Measurements from ENCODE around the gene NBPF3.

NBPF3 gene

DNA sequence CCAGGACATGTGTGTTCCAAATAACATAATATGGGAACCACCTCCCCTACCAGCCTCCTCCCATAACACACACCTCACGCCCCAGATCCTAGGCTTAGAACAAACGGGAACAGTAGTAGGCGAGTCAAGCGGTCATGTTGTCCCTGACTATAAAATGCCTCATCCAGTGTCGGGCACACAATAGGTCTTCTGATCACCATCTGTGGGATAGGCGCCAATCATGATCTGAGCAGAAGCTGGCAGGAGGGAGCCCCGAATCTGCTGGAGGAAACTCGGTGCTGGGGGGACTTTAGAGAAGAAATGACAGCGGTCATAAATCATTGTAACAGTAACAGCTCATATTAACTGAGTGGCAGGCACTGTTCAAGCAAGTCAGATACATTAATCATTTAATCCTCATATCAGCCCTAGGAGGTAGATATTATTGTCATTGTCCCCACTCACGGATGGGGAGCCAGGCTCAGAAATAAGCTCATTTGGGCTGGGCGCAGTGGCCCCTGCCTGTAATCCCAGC, 82.6 kb downstream of the NBPF3 start:
- H3K27me3 ChIP-seq: peaks cover 8% of the 10 kb centered on the region
- TF ChIP-seq, protein P1, sequence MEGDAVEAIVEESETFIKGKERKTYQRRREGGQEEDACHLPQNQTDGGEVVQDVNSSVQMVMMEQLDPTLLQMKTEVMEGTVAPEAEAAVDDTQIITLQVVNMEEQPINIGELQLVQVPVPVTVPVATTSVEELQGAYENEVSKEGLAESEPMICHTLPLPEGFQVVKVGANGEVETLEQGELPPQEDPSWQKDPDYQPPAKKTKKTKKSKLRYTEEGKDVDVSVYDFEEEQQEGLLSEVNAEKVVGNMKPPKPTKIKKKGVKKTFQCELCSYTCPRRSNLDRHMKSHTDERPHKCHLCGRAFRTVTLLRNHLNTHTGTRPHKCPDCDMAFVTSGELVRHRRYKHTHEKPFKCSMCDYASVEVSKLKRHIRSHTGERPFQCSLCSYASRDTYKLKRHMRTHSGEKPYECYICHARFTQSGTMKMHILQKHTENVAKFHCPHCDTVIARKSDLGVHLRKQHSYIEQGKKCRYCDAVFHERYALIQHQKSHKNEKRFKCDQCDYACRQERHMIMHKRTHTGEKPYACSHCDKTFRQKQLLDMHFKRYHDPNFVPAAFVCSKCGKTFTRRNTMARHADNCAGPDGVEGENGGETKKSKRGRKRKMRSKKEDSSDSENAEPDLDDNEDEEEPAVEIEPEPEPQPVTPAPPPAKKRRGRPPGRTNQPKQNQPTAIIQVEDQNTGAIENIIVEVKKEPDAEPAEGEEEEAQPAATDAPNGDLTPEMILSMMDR (IDR thresholded peaks at IDR 0.05): no peak
- no peak overlapping the region for H3K4me3 ChIP-seq (ENCODE audit: low read depth in 1 of 2, low read length in 1 of 2)
- H3K36me3 ChIP-seq: no peaks in the 10 kb centered on the region
- H3K27ac ChIP-seq: no peak overlapping the region
- peaks cover 23 to 28% of the 10 kb centered on the region in 2 experiments for H3K4me1 ChIP-seq (ENCODE audit: control insufficient read depth in 1 of 2, insufficient read depth in 1 of 2, low read depth in 1 of 2, low read length in 1 of 2)
- H3K9me3 ChIP-seq: no peaks in the 10 kb centered on the region

DNA sequence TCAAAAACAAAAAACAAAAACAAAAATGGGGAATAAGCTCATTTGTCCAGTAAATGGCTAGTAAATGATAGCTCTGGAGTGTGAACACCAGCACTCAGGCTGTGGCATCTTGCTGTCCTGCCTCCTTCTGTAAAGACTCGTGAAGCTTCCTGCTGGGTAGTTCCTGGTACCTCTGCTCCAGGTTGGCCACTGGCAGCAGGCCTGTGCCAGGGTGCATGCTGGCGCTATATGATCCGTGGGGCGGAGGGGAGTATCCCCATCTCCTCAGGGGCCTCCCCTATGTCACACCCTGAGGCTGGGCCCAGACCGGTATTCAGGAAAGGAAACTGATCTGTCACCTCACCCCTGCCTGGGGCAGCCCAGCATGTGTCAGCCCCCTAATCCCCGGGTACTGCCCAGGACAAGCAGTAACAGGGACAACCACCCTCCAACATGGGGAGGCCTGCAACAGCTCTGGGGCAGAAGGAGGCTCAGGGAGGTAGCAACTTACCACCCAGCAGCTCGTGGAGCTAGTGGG, 83.4 kb downstream of the NBPF3 start:
- Histone ChIP-seq H3K9me3 (no peaks in the 10 kb centered on the region), H3K27me3 (peaks cover 8% of the 10 kb centered on the region), H3K4me3 (ENCODE audit: low read depth in 1 of 2, low read length in 1 of 2) (no peak overlapping the region), H3K27ac (no peak overlapping the region), H3K36me3 (no peaks in the 10 kb centered on the region), H3K4me1 (ENCODE audit: control insufficient read depth in 1 of 2, insufficient read depth in 1 of 2, low read depth in 1 of 2, low read length in 1 of 2) (peaks cover 20 to 24% of the 10 kb centered on the region in 2 experiments)
- TF ChIP-seq, protein P1 (IDR thresholded peaks at IDR 0.05): no peak

DNA sequence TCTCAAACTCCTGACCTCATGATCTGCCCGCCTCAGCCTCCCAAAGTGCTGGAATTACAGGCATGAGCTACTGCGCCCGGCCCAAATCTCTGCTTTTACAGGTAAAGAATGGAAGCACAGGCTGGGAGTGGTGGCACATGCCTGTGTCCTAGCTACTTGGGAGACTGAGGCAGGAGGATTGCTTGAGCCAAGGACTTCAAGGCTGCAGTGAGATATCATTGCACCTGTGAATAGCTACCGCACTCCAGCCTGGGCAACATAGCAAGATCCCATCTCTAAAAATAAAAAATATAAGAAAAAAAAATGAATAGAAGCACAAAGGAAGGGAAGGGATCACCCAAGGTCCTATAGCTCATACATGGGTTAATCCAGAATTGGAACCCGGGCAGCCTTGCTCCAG, 84.3 kb downstream of the NBPF3 start:
- Histone ChIP-seq H3K9me3 (no peaks in the 10 kb centered on the region), H3K4me3 (ENCODE audit: low read depth in 1 of 2, low read length in 1 of 2) (peak overlapping the region in 1 of 2 experiments; percentile 41), H3K36me3 (no peaks in the 10 kb centered on the region), H3K4me1 (ENCODE audit: control insufficient read depth in 1 of 2, insufficient read depth in 1 of 2, low read depth in 1 of 2, low read length in 1 of 2) (peaks cover 20% of the 10 kb centered on the region in 2 experiments), H3K27ac (peak overlapping the region; percentile 80), H3K27me3 (peaks cover 17% of the 10 kb centered on the region)
- TF ChIP-seq, protein P1 (IDR thresholded peaks at IDR 0.05): no peak

DNA sequence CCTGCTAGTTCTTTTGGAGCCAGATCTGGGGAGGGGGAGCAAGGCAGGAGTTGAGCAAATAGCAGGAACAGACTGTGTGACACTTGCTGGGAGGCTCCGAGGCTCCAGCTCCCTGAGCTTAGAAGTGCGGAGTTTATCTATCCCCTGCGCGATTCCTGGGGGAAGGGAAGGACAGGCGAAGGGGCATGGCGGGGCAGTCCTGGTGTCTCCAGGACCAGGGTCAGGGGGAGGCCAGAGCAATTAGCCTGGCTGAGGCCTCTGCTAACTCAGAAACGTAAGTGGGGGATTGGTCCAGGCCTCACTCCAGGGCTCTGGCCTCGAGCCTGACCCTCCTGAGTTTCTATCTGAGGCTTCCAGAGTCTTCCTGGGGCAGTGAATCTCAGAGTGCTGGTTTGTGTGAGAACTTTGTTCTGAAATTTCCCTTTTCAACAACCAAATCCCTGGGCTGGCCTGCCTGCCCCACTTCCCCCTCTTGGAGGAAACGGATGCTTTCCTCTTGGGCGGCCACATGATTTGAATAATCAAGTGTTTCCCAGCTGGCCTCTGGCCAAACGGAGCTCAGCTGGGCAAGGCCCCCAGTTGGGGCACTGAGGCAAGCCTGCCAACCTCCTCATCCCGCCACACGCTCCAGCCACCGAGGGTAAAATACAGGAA, 84.9 kb downstream of the NBPF3 start:
- peak overlapping the region; percentile 80 for H3K27ac ChIP-seq

DNA sequence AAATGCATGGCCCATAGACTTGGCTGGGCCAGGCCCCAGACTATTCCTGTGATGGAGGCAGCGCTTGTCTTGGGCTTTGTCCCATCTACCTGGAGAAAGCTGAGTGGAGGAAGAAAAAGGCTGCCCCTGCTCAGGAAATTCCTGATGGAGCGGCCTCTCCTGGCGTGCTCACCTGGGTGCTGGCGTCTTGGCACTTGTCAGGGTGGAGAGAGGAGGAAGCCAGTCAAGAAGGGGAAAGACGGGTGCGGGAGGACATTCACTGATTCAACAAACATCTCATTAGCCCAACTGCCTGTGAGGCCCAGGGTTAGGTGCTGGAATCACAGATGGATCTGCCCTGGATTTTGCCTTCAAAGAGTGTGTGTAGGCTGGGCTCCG, 85.4 kb downstream of the NBPF3 start:
- Histone ChIP-seq H3K4me3 (ENCODE audit: low read depth in 1 of 2, low read length in 1 of 2) (peak overlapping the region in 1 of 2 experiments; percentile 33), H3K9me3 (no peaks in the 10 kb centered on the region), H3K36me3 (no peaks in the 10 kb centered on the region), H3K27ac (peak overlapping the region; percentile 80), H3K4me1 (ENCODE audit: control insufficient read depth in 1 of 2, insufficient read depth in 1 of 2, low read depth in 1 of 2, low read length in 1 of 2) (peaks cover 20% of the 10 kb centered on the region in 2 experiments), H3K27me3 (peaks cover 28% of the 10 kb centered on the region)
- TF ChIP-seq, protein P1 (IDR thresholded peaks at IDR 0.05): no peak

More for the DNA sequence above, 84.9 kb downstream of the NBPF3 start:
- Histone ChIP-seq H3K9me3 (no peaks in the 10 kb centered on the region), H3K4me3 (ENCODE audit: low read depth in 1 of 2, low read length in 1 of 2) (peak overlapping the region; percentile 33 to 41), H3K4me1 (ENCODE audit: control insufficient read depth in 1 of 2, insufficient read depth in 1 of 2, low read depth in 1 of 2, low read length in 1 of 2) (peaks cover 20% of the 10 kb centered on the region in 2 experiments), H3K36me3 (no peaks in the 10 kb centered on the region), H3K27me3 (peaks cover 23% of the 10 kb centered on the region)
- TF ChIP-seq, protein P1 (IDR thresholded peaks at IDR 0.05): no peak

Data from neutrophil (primary cell).